Neuronal stem cell (in vitro differentiated cells): Measurements from ENCODE around the gene KRTAP4-6.

Source experiments
- DNase-seq: peaks from one replicate; pipeline ENCODE4 v3.0.0-alpha.2; 2013; ENCODE audit warnings: low spot score
- H2AFZ ChIP-seq: one replicate; pipeline ENCODE4 v1.6.1; 2013; ENCODE audit warnings: mild to moderate bottlenecking, low read length, inconsistent platforms
- H2AK5ac ChIP-seq: 2 replicates; pipeline ENCODE4 v1.6.1; 2013; ENCODE audit warnings: low read depth, mild to moderate bottlenecking, inconsistent platforms, low read length, moderate library complexity, mixed read lengths
- H2BK120ac ChIP-seq: 2 replicates; pipeline ENCODE4 v1.6.1; 2013; ENCODE audit warnings: low read depth, mild to moderate bottlenecking, inconsistent platforms, low read length, moderate library complexity, mixed read lengths
- H2BK12ac ChIP-seq: one replicate; pipeline ENCODE4 v1.6.1; 2013; ENCODE audit warnings: low read length, inconsistent platforms
- H2BK15ac ChIP-seq: 2 replicates; pipeline ENCODE4 v1.6.1; 2013; ENCODE audit warnings: mild to moderate bottlenecking, low read length, inconsistent platforms, mixed read lengths
- H2BK5ac ChIP-seq: one replicate; pipeline ENCODE4 v1.6.1; 2013; ENCODE audit warnings: inconsistent platforms, mild to moderate bottlenecking, low read length, moderate library complexity
- H3K14ac ChIP-seq: one replicate; pipeline ENCODE4 v1.6.1; 2013; ENCODE audit warnings: low read length, inconsistent platforms
- H3K18ac ChIP-seq: 2 replicates; pipeline ENCODE4 v1.6.1; 2013; ENCODE audit warnings: low read length, inconsistent platforms
- H3K23ac ChIP-seq: 2 replicates; pipeline ENCODE4 v1.6.1; 2013; ENCODE audit warnings: low read depth, mild to moderate bottlenecking, mixed read lengths, low read length, inconsistent platforms; ENCODE audit not compliant: poor library complexity
- H3K27ac ChIP-seq: replicated peaks from 3 replicates; pipeline ENCODE4 v1.5.1; 2013; ENCODE audit warnings: low read length, inconsistent platforms
- H3K27me3 ChIP-seq, 3 experiments: 2 replicates each; pipeline ENCODE4 v1.6.1; 2013; ENCODE audit warnings: low read length in 3 of 3, mild to moderate bottlenecking in 2 of 3, inconsistent platforms in 1 of 3, low read depth in 1 of 3, mixed read lengths in 1 of 3, moderate library complexity in 1 of 3; ENCODE audit not compliant: control insufficient read depth in 3 of 3, insufficient read depth in 3 of 3
- H3K36me3 ChIP-seq, 2 donors: replicated peaks in 1 of 2; 2 replicates each; pipeline ENCODE4 v1.6.1; 2013; ENCODE audit warnings: low read length in 2 of 2; ENCODE audit not compliant: control insufficient read depth in 2 of 2, insufficient read depth in 2 of 2
- H3K4ac ChIP-seq: 2 replicates; pipeline ENCODE4 v1.6.1; 2013; ENCODE audit warnings: inconsistent platforms, mild to moderate bottlenecking, low read length, moderate library complexity
- H3K4me1 ChIP-seq, 2 donors: 1 replicate in 1 of 2; 2 replicates in 1 of 2; pipeline ENCODE4 v1.6.1; 2013; ENCODE audit warnings: low read length in 2 of 2, low read depth in 1 of 2; ENCODE audit not compliant: control insufficient read depth in 2 of 2, insufficient read depth in 1 of 2
- H3K4me2 ChIP-seq: one replicate; pipeline ENCODE4 v1.6.1; 2013; ENCODE audit warnings: mild to moderate bottlenecking, low read length, inconsistent platforms; ENCODE audit not compliant: insufficient read depth, poor library complexity, severe bottlenecking
- H3K4me3 ChIP-seq, 2 donors: 2 replicates each; pipeline ENCODE4 v1.5.1; 2013; ENCODE audit warnings: low read length in 2 of 2, mild to moderate bottlenecking in 2 of 2, inconsistent platforms in 1 of 2, moderate library complexity in 1 of 2
- H3K79me1 ChIP-seq: one replicate; pipeline ENCODE4 v1.6.1; 2013; ENCODE audit warnings: low read depth, mild to moderate bottlenecking, inconsistent platforms, low read length, moderate library complexity
- H3K9ac ChIP-seq: one replicate; pipeline ENCODE4 v1.6.1; 2013; ENCODE audit warnings: mild to moderate bottlenecking, low read depth, low read length, inconsistent platforms; ENCODE audit not compliant: poor library complexity
- H3K9me3 ChIP-seq, 2 donors: replicated peaks in 1 of 2; 2 replicates each; pipeline versions ENCODE3 to v1.6.1; 2013; ENCODE audit warnings: low read length in 2 of 2, mild to moderate bottlenecking in 2 of 2, inconsistent platforms in 1 of 2, low read depth in 1 of 2, mixed read lengths in 1 of 2, moderate library complexity in 1 of 2; ENCODE audit not compliant: control insufficient read depth in 2 of 2, insufficient read depth in 1 of 2
- H4K8ac ChIP-seq: one replicate; pipeline ENCODE4 v1.6.1; 2013; ENCODE audit warnings: low read depth, mild to moderate bottlenecking, inconsistent platforms, low read length, moderate library complexity
- H4K91ac ChIP-seq: one replicate; pipeline ENCODE4 v1.6.1; 2013; ENCODE audit warnings: low read length, low read depth, mild to moderate bottlenecking, inconsistent platforms; ENCODE audit not compliant: poor library complexity
- WGBS, 2 donors: extraction: QIAGEN DNeasy Blood & Tissue Kit; methylation state at CpG; one replicate each; pipeline ENCODE4 v1.1.7; 2013; ENCODE audit warnings: missing lambda C conversion rate in 2 of 2, mixed read lengths in 1 of 2; ENCODE audit not compliant: insufficient read length in 2 of 2, insufficient replicate concordance in 1 of 2; ENCODE audit errors: extremely low coverage in 2 of 2; 5-methylcytosine and 5-hydroxymethylcytosine counted together

The KRTAP4-6 gene

GRCh38 chr17:41184480-41184961 lies 44.2 kb upstream of the KRTAP4-6 start, which contains the start of gene KRTAP4-1:
TSS of gene KRTAP4-1 (minus strand) at chr17:41184911. CDS start at chr17:41184854, 57 bp downstream.
- no peak for DNase-seq
- Histone ChIP-seq H2BK120ac (no peak within 1 kb of the TSS), H3K14ac (no peak within 1 kb of the TSS), H3K79me1 (no peaks in the 10 kb centered on the region), H4K91ac (no peak within 1 kb of the TSS), H2BK12ac (no peak within 1 kb of the TSS), H3K4me3 (no peak within 1 kb of the TSS), H3K36me3 (no peaks in the 10 kb centered on the region), H3K9me3 (no peaks in the 10 kb centered on the region), H3K4me2 (no peak within 1 kb of the TSS), H4K8ac (no peak within 1 kb of the TSS), H3K9ac (peak within 1 kb of the TSS; percentile 30), H3K4ac (no peak within 1 kb of the TSS), H3K18ac (peak within 1 kb of the TSS; percentile 21), H3K27me3 (no peaks in the 10 kb centered on the region), H2BK15ac (no peak within 1 kb of the TSS), H3K27ac (no peak within 1 kb of the TSS), H2BK5ac (no peak within 1 kb of the TSS), H2AK5ac (no peak within 1 kb of the TSS), H3K4me1 (peaks cover 0 to 2% of the 10 kb centered on the region in 2 donors), H2AFZ (no peak within 1 kb of the TSS), H3K23ac (no peak within 1 kb of the TSS)
- WGBS, 2 donors, result no CpG with 5 or more reads among the region's 9 CpGs

GRCh38 chr17:41178843-41179616 lies 38.7 kb upstream of the KRTAP4-6 start:
- Histone ChIP-seq H2BK120ac (no peak overlapping the region), H3K14ac (no peak overlapping the region), H3K18ac (no peak overlapping the region), H3K9me3 (no peaks in the 10 kb centered on the region), H2BK15ac (no peak overlapping the region), H3K4ac (no peak overlapping the region), H3K4me1 (no peaks in the 10 kb centered on the region), H2AK5ac (no peak overlapping the region), H3K4me2 (no peak overlapping the region), H3K27me3 (peaks cover 0 to 10% (median 0%) of the 10 kb centered on the region in 3 experiments), H4K8ac (no peak overlapping the region), H2BK12ac (no peak overlapping the region), H2AFZ (no peak overlapping the region), H3K4me3 (no peak overlapping the region), H3K79me1 (no peaks in the 10 kb centered on the region), H3K27ac (no peak overlapping the region), H3K36me3 (no peaks in the 10 kb centered on the region), H3K23ac (no peak overlapping the region), H3K9ac (no peak overlapping the region), H4K91ac (no peak overlapping the region), H2BK5ac (no peak overlapping the region)
- DNase-seq, result no peak
- WGBS, 2 donors, result no CpG with 5 or more reads among the region's 1 CpG

- H3K9me3 ChIP-seq, result no peaks in the 10 kb centered on the region
- H3K14ac ChIP-seq, result no peak overlapping the region
- no peak overlapping the region for H2BK120ac ChIP-seq
- H3K23ac ChIP-seq, result no peak overlapping the region
- H2BK15ac ChIP-seq, result no peak overlapping the region
- no peak overlapping the region for H3K4me3 ChIP-seq
- no peak overlapping the region for H2AFZ ChIP-seq
- no peaks in the 10 kb centered on the region for H3K79me1 ChIP-seq
- no peak for DNase-seq
- H3K9ac ChIP-seq, result no peak overlapping the region
- no CpG with 5 or more reads among the region's 3 CpGs for WGBS, 2 donors
- no peak overlapping the region for H4K8ac ChIP-seq
- H3K27me3 ChIP-seq, result peaks cover 0 to 13% (median 0%) of the 10 kb centered on the region in 3 experiments
- no peak overlapping the region for H4K91ac ChIP-seq
- no peak overlapping the region for H2BK12ac ChIP-seq
- H3K18ac ChIP-seq, result no peak overlapping the region
- no peaks in the 10 kb centered on the region for H3K4me1 ChIP-seq
- no peak overlapping the region for H3K27ac ChIP-seq
- no peak overlapping the region for H3K4me2 ChIP-seq
- no peak overlapping the region for H2AK5ac ChIP-seq
- H3K4ac ChIP-seq, result no peak overlapping the region
- H3K36me3 ChIP-seq, result no peaks in the 10 kb centered on the region
- no peak overlapping the region for H2BK5ac ChIP-seq
Observed at GRCh38 chr17:41178341-41178740, 38.0 kb upstream of the KRTAP4-6 start.

- H4K8ac ChIP-seq, result no peak within 1 kb of the TSS
- no peak within 1 kb of the TSS for H2AFZ ChIP-seq
- peak within 1 kb of the TSS; percentile 77 for H3K23ac ChIP-seq
- DNase-seq, result no peak
- H3K27me3 ChIP-seq, result peaks cover 0 to 13% (median 0%) of the 10 kb centered on the region in 3 experiments
- no CpG with 5 or more reads among the region's 7 CpGs for WGBS, 2 donors
- no peak within 1 kb of the TSS for H3K27ac ChIP-seq
- no peak within 1 kb of the TSS for H4K91ac ChIP-seq
- H3K14ac ChIP-seq, result no peak within 1 kb of the TSS
- peak within 1 kb of the TSS; percentile 61 for H3K9ac ChIP-seq
- no peaks in the 10 kb centered on the region for H3K36me3 ChIP-seq
- no peaks in the 10 kb centered on the region for H3K9me3 ChIP-seq
- no peak within 1 kb of the TSS for H2BK12ac ChIP-seq
- no peak within 1 kb of the TSS for H2BK5ac ChIP-seq
- H3K4me3 ChIP-seq, result no peak within 1 kb of the TSS
- H3K4me2 ChIP-seq, result no peak within 1 kb of the TSS
- H2BK15ac ChIP-seq, result no peak within 1 kb of the TSS
- no peaks in the 10 kb centered on the region for H3K79me1 ChIP-seq
- no peak within 1 kb of the TSS for H2BK120ac ChIP-seq
- H3K4ac ChIP-seq, result no peak within 1 kb of the TSS
- H2AK5ac ChIP-seq, result no peak within 1 kb of the TSS
- peak within 1 kb of the TSS; percentile 1 for H3K18ac ChIP-seq
- H3K4me1 ChIP-seq, result no peaks in the 10 kb centered on the region
Observed at GRCh38 chr17:41177727-41178271, 37.5 kb upstream of the KRTAP4-6 start, which contains the start of gene KRTAP4-2. TSS of gene KRTAP4-2 (minus strand) at chr17:41178221. CDS start at chr17:41178164, 57 bp downstream.
